Endothelial cell of umbilical vein (primary cell): ENCODE measurements around the gene ADH5. TPM values are rescaled to one million over a fixed set of nuclear protein-coding genes. Genes with fewer than 3 reads are reported as not detected.

Experiments
- BruUV-seq: library from RNA; stranded (reverse); fragments of 400-500 nt; replicated peaks from 2 replicates; lab custom pipeline; 2021; lab: Mats Ljungman, UMichigan
- CTCF ChIA-PET: fragments of 300-600, 350-600 bp; sonication (Branson Sonifier 250); formaldehyde crosslinking; loops from one replicate; lab custom pipeline; 2021; ENCODE audit warnings: antibody characterized with exemption, inconsistent platforms; lab: Charles Lee
- POLR2A ChIA-PET: fragments of 300-600, 350-600 bp; sonication (Branson Sonifier 250); formaldehyde crosslinking; loops from one replicate; lab custom pipeline; 2021; ENCODE audit warnings: antibody characterized with exemption, inconsistent platforms; lab: Charles Lee
- DNase-seq: peaks from one replicate; pipeline ENCODE4 v3.0.0-alpha.2; 2011; ENCODE audit warnings: low read depth, low spot score
- FAIRE-seq: peaks from 2 replicates; lab custom pipeline; 2011; peaks lifted over from hg19 to GRCh38; lab: Jason Lieb, UNC
- H2AFZ ChIP-seq: 2 replicates; pipeline ENCODE4 v1.6.0; 2012; ENCODE audit warnings: low read depth, low read length, control low read depth, inconsistent platforms
- H3K27ac ChIP-seq: 2 replicates; pipeline ENCODE4 v1.5.1; 2011; ENCODE audit warnings: low read depth, mild to moderate bottlenecking, control low read depth, low read length, moderate library complexity; ENCODE audit not compliant: insufficient read depth
- H3K27me3 ChIP-seq, 2 experiments: 2 replicates each; pipeline versions ENCODE4 v1.6.0 to v1.6.1; 2011; ENCODE audit warnings: low read length in 2 of 2, mixed read lengths in 1 of 2; ENCODE audit not compliant: control insufficient read depth in 2 of 2, insufficient read depth in 2 of 2
- H3K36me3 ChIP-seq, 2 experiments: 2 replicates in 1 of 2; 3 replicates in 1 of 2; pipeline ENCODE4 v1.5.1; 2011; ENCODE audit warnings: low read length in 2 of 2, mild to moderate bottlenecking in 1 of 2, moderate library complexity in 1 of 2; ENCODE audit not compliant: control insufficient read depth in 2 of 2, insufficient read depth in 2 of 2; ENCODE audit errors: extremely low read depth in 1 of 2
- H3K4me1 ChIP-seq: 3 replicates; pipeline ENCODE4 v1.5.1; 2011; ENCODE audit warnings: mild to moderate bottlenecking, low read length; ENCODE audit not compliant: control insufficient read depth, insufficient read depth; ENCODE audit errors: extremely low read depth
- H3K4me2 ChIP-seq: 2 replicates; pipeline ENCODE4 v1.6.1; 2011; ENCODE audit warnings: low read length, control low read depth, mixed read lengths; ENCODE audit not compliant: insufficient read depth
- H3K4me3 ChIP-seq, 3 experiments: fragments of 200-600 bp in 1 of 3; sonication (generic), shearing (Covaris generic) in 1 of 3; replicated peaks in 1 of 3; 2 replicates each; pipeline ENCODE4 v1.5.1; 2011 to 2016; ENCODE audit warnings: control low read depth in 3 of 3, low read length in 3 of 3, mild to moderate bottlenecking in 2 of 3, inconsistent platforms in 1 of 3, low read depth in 1 of 3, moderate library complexity in 1 of 3; ENCODE audit not compliant: insufficient read depth in 1 of 3
- H3K79me2 ChIP-seq: 2 replicates; pipeline ENCODE4 v1.6.0; 2012; ENCODE audit warnings: low read length, inconsistent platforms; ENCODE audit not compliant: control insufficient read depth, insufficient read depth
- H3K9ac ChIP-seq: replicated peaks from 2 replicates; pipeline ENCODE3; 2011; ENCODE audit warnings: low read length, control low read depth; ENCODE audit not compliant: insufficient read depth; ENCODE audit errors: extremely low read depth
- H3K9me1 ChIP-seq: replicated peaks from 3 replicates; pipeline ENCODE4 v1.6.0; 2011; ENCODE audit warnings: mild to moderate bottlenecking, low read length; ENCODE audit not compliant: control insufficient read depth, insufficient read depth; ENCODE audit errors: extremely low read depth
- H3K9me3 ChIP-seq: replicated peaks from 2 replicates; pipeline ENCODE4 v1.5.1; 2012; ENCODE audit warnings: low read length, inconsistent platforms; ENCODE audit not compliant: control insufficient read depth, insufficient read depth
- H4K20me1 ChIP-seq: replicated peaks from 2 replicates; pipeline ENCODE3; 2011; ENCODE audit warnings: mild to moderate bottlenecking, low read length; ENCODE audit not compliant: control insufficient read depth, insufficient read depth; ENCODE audit errors: extremely low read depth
- EZH2 ChIP-seq: IDR thresholded peaks from 2 replicates; pipeline ENCODE4 v1.6.1; 2012; ENCODE audit warnings: borderline replicate concordance, low read depth, mild to moderate bottlenecking, moderate library complexity, low read length, inconsistent platforms; ENCODE audit not compliant: severe bottlenecking
- FOS ChIP-seq: IDR thresholded peaks from 2 replicates; pipeline ENCODE4 v1.6.1; 2011; ENCODE audit warnings: mild to moderate bottlenecking, low read length, moderate library complexity, borderline replicate concordance; ENCODE audit not compliant: insufficient read depth
- GATA2 ChIP-seq: IDR thresholded peaks from 2 replicates; pipeline ENCODE4 v1.7.0; 2011; ENCODE audit warnings: low read depth, mild to moderate bottlenecking, moderate library complexity, mixed read lengths, low read length; ENCODE audit not compliant: insufficient read length, insufficient read depth
- JUN ChIP-seq: IDR thresholded peaks from 2 replicates; pipeline ENCODE4 v1.6.1; 2011; ENCODE audit warnings: borderline replicate concordance, low read depth; ENCODE audit not compliant: insufficient read length, insufficient read depth
- MYC ChIP-seq: IDR thresholded peaks from one replicate; pipeline ENCODE4 v1.6.1; 2011; ENCODE audit warnings: mild to moderate bottlenecking, low read depth, low read length
- POLR2A ChIP-seq: IDR thresholded peaks from 2 replicates; pipeline ENCODE4 v1.6.1; 2012; ENCODE audit warnings: low read depth, mild to moderate bottlenecking, control low read depth, low read length
- POLR2AphosphoS5 ChIP-seq: IDR thresholded peaks from 2 replicates; pipeline ENCODE4 v1.6.1; 2012; ENCODE audit warnings: low read depth, mild to moderate bottlenecking, control low read depth, low read length, moderate library complexity; ENCODE audit not compliant: insufficient read depth
- dilution Hi-C: fragments of 300-500 bp; cut with MboI; formaldehyde crosslinking; loops from one replicate; pipeline ENCODE4 v1.15.0; 2019; ENCODE audit warnings: low sequenced_read_pairs; ENCODE audit not compliant: extremely low pct_ligation_motif_present
- intact Hi-C: fragments of 100-400 bp; cut with micrococcal nuclease; formaldehyde crosslinking; loops from one replicate; pipeline ENCODE4 v1.10.0; 2022
- polyA plus RNA-seq, 4 experiments: library from polyadenylated mRNA; depleted of rRNA in 3 of 4; stranded (reverse) in 3 of 4; unstranded in 1 of 4; fragments of >200 nt; gene quantifications; 2 replicates each; pipeline versions ENCODE4 v1.2.1 to v1.2.3, GENCODE V29; 2011 to 2012; ENCODE audit warnings: missing spikeins in 1 of 4
- total RNA-seq: library from RNA; stranded (reverse); gene quantifications from 2 replicates; pipeline ENCODE4 v1.2.3, GENCODE V29; 2021
- TF ChIP-seq, protein P1 (sequence below): IDR thresholded peaks from 2 replicates; pipeline ENCODE4 v1.6.1; 2011; ENCODE audit not compliant: insufficient read depth, insufficient read length
- TF ChIP-seq, protein P2 (sequence below), 2 donors: IDR thresholded peaks; 1 replicate in 1 of 2; 2 replicates in 1 of 2; pipeline ENCODE4 v1.5.1; 2011; ENCODE audit warnings: low read length in 2 of 2, mild to moderate bottlenecking in 2 of 2, moderate library complexity in 2 of 2, control low read depth in 1 of 2, inconsistent platforms in 1 of 2, low read depth in 1 of 2; ENCODE audit not compliant: insufficient read depth in 1 of 2; ENCODE audit errors: extremely low read depth in 1 of 2

The ADH5 gene
- total and polyA plus RNA-seq, 2 donors (not counting 3 experiments of a cell fraction or from before 2014, with no cell fraction given), result 89.2 to 101 TPM

- Histone ChIP-seq H3K36me3 (peaks cover 20 to 21% of the 10 kb centered on the region in 2 experiments), H2AFZ (no peak overlapping the region), H3K27me3 (no peaks in the 10 kb centered on the region), H3K4me3 (no peak overlapping the region), H3K79me2 (no peaks in the 10 kb centered on the region), H3K4me2 (no peak overlapping the region), H3K9me1 (no peaks in the 10 kb centered on the region), H4K20me1 (no peaks in the 10 kb centered on the region), H3K4me1 (no peaks in the 10 kb centered on the region), H3K27ac (no peak overlapping the region), H3K9me3 (no peaks in the 10 kb centered on the region), H3K9ac (no peak overlapping the region)
- TF ChIP-seq POLR2AphosphoS5 (no peak), JUN (no peak), FOS (no peak), POLR2A (no peak), MYC (no peak), GATA2 (no peak), EZH2 (no peak)
- TF ChIP-seq, protein P1, sequence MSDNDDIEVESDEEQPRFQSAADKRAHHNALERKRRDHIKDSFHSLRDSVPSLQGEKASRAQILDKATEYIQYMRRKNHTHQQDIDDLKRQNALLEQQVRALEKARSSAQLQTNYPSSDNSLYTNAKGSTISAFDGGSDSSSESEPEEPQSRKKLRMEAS, result no peak
- TF ChIP-seq, protein P2, sequence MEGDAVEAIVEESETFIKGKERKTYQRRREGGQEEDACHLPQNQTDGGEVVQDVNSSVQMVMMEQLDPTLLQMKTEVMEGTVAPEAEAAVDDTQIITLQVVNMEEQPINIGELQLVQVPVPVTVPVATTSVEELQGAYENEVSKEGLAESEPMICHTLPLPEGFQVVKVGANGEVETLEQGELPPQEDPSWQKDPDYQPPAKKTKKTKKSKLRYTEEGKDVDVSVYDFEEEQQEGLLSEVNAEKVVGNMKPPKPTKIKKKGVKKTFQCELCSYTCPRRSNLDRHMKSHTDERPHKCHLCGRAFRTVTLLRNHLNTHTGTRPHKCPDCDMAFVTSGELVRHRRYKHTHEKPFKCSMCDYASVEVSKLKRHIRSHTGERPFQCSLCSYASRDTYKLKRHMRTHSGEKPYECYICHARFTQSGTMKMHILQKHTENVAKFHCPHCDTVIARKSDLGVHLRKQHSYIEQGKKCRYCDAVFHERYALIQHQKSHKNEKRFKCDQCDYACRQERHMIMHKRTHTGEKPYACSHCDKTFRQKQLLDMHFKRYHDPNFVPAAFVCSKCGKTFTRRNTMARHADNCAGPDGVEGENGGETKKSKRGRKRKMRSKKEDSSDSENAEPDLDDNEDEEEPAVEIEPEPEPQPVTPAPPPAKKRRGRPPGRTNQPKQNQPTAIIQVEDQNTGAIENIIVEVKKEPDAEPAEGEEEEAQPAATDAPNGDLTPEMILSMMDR (IDR thresholded peaks at IDR 0.05; ENCODE audit: extremely low read depth in 1 of 2, insufficient read depth in 1 of 2, low read depth in 1 of 2, low read length in 2 of 2), result no peak
- dilution Hi-C loops (no loop called here), intact Hi-C loops (no loop called here)
- no TSS peak for BruUV-seq
- ChIA-PET POLR2A (no interaction called here), CTCF (interaction anchor here (1.1 to 1.8 kb wide), 2 partner anchors 9 to 12 kb away, joined by 3 to 4 read pairs; no protein-coding TSS in a partner anchor)
- DNase-seq (no peak), FAIRE-seq (no peak)
Measured at GRCh38 chr4:99078931-99079624, 9.5 kb downstream of the ADH5 start.
